ENCODE measurements around the gene SRPX. TPM values are rescaled to one million over a fixed set of nuclear protein-coding genes. Genes with fewer than 3 reads are reported as not detected.
A peak's percentile ranks its signal among the peaks of the same experiment; 100 is the strongest.

SRPX gene
- total RNA-seq, 1 donor from 2014 or later, result 20.6 TPM

GRCh38 chrX:38205039-38205438, 15.6 kb downstream of the SRPX start:
- no peak for DNase-seq (ENCODE audit: low read depth)
- Histone ChIP-seq H3K4me3 (ENCODE audit: low read depth, low read length) (no peak overlapping the region), H3K27me3 (ENCODE audit: control insufficient read depth, insufficient read depth, low read length) (no peaks in the 10 kb centered on the region), H3K36me3 (ENCODE audit: control insufficient read depth, insufficient read depth, low read length) (no peaks in the 10 kb centered on the region)
- TF ChIP-seq, protein P1, sequence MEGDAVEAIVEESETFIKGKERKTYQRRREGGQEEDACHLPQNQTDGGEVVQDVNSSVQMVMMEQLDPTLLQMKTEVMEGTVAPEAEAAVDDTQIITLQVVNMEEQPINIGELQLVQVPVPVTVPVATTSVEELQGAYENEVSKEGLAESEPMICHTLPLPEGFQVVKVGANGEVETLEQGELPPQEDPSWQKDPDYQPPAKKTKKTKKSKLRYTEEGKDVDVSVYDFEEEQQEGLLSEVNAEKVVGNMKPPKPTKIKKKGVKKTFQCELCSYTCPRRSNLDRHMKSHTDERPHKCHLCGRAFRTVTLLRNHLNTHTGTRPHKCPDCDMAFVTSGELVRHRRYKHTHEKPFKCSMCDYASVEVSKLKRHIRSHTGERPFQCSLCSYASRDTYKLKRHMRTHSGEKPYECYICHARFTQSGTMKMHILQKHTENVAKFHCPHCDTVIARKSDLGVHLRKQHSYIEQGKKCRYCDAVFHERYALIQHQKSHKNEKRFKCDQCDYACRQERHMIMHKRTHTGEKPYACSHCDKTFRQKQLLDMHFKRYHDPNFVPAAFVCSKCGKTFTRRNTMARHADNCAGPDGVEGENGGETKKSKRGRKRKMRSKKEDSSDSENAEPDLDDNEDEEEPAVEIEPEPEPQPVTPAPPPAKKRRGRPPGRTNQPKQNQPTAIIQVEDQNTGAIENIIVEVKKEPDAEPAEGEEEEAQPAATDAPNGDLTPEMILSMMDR (IDR thresholded peaks at IDR 0.05; ENCODE audit: insufficient read depth, low read length, poor library complexity, severe bottlenecking), result no peak

DNA sequence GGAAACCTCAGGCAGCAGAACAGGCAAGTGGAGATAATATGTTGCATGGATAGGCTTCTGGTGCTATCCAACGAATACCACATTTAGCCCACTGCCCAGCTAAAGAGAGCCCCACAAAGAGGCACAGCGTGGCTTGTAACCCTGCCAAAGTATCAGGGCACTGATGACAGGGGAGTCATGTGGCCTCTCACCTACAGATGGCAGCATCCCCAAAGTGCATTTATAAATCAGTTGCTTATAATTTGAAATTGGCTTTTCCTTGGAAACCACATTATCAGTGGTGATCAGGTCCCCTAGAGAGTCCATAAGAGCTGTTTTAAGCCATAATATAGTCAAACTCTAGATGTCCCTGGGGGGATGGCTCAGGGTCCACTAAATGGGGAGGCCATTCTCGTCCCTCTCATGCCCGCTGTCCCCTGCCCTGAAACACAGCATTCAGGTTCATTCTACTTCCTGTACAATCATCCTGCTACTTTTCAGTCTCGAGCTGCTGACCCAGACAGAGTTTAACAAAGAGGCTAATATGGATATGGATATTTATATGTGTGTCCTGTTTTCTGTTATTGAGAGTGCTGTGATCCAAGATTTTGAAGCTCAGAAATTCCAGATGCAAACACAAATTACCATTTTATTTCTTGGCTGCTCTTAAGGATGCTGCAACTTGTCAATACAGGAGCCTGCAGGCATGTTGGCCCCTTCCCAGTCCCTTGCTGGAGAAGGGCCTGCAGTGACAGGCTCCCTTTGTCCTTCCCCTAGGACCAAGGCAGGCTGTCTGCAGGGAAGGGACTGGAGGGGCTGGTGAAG, 28.5 kb downstream of the SRPX start:
- DNase-seq (ENCODE audit: low read depth), result no peak
- TF ChIP-seq, protein P1 (IDR thresholded peaks at IDR 0.05; ENCODE audit: insufficient read depth, low read length, poor library complexity, severe bottlenecking), result peak; percentile 57

DNA sequence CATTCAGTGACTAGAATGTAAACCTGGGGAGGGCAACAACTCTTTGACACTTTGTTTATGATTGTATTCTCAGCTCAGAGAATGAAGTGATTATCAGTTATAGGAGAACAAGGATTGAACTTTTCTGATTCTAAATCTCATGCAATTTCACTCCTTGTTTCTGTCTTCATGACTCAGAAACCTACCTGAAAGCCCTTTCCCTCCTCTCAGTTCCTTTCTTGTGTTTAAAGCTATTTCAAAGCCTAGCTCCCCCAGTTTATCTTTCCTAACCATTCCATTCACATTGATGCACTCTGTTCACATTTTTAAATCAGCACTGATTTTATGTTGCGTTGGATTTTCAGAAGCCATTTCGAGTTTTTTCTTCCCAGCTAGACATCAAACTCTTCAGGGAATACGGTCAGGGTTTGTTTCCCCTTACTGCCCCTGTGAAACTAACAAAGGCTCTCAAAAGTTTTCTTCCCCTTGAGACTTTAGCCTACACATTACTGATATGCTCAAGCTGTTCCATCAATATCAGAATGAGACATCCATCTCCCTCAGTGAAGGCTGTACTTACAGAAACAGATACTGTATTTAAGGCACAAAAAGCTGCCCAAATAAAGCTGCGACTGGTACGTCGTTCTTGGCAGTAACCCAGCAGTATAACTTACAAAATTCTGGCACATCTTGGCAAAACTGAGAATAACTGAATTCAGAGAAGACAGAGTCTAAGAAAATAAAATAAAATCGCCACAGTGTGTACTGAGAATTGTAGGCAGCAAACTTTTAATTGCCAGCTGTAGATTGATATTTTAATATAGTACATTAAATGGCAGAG, 31.0 kb downstream of the SRPX start:
- no peak for DNase-seq (ENCODE audit: low read depth)
- Histone ChIP-seq H3K4me3 (ENCODE audit: low read depth, low read length) (no peak overlapping the region), H3K27me3 (ENCODE audit: control insufficient read depth, insufficient read depth, low read length) (peaks cover 2% of the 10 kb centered on the region), H3K36me3 (ENCODE audit: control insufficient read depth, insufficient read depth, low read length) (no peaks in the 10 kb centered on the region)
- TF ChIP-seq, protein P1 (IDR thresholded peaks at IDR 0.05; ENCODE audit: insufficient read depth, low read length, poor library complexity, severe bottlenecking), result no peak

More for the DNA sequence above, 28.5 kb downstream of the SRPX start:
- H3K4me3 ChIP-seq (ENCODE audit: low read depth, low read length), result no peak overlapping the region
- peaks cover 2% of the 10 kb centered on the region for H3K27me3 ChIP-seq (ENCODE audit: control insufficient read depth, insufficient read depth, low read length)
- no peaks in the 10 kb centered on the region for H3K36me3 ChIP-seq (ENCODE audit: control insufficient read depth, insufficient read depth, low read length)

GRCh38 chrX:38183596-38183995, 37.1 kb downstream of the SRPX start:
- DNase-seq (ENCODE audit: low read depth), result no peak
- TF ChIP-seq, protein P1 (IDR thresholded peaks at IDR 0.05; ENCODE audit: insufficient read depth, low read length, poor library complexity, severe bottlenecking), result no peak
- Histone ChIP-seq H3K27me3 (ENCODE audit: control insufficient read depth, insufficient read depth, low read length) (no peaks in the 10 kb centered on the region), H3K4me3 (ENCODE audit: low read depth, low read length) (no peak overlapping the region), H3K36me3 (ENCODE audit: control insufficient read depth, insufficient read depth, low read length) (no peaks in the 10 kb centered on the region)

DNA sequence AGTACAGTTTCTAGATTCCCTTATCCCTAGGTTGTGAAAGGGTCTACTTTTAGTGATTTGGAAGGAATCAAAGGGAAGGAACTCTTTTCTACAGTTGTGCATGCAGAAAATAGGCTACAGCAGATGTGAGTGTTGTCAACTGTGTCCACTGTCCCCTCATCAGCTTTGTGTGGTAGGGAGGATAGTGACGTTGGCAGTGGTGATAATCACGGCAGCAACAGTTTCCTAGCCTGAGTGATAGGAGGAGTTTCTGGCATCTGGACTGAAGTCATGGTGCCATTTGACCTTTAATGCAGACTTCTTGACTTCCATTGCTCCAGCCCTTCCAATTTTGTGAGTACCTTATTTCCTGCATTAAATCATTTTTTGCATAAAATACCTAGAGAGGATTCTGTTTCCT, 39.3 kb downstream of the SRPX start:
- TF ChIP-seq, protein P1 (IDR thresholded peaks at IDR 0.05; ENCODE audit: insufficient read depth, low read length, poor library complexity, severe bottlenecking), result no peak
- no peaks in the 10 kb centered on the region for H3K27me3 ChIP-seq (ENCODE audit: control insufficient read depth, insufficient read depth, low read length)
- no peaks in the 10 kb centered on the region for H3K36me3 ChIP-seq (ENCODE audit: control insufficient read depth, insufficient read depth, low read length)
- H3K4me3 ChIP-seq (ENCODE audit: low read depth, low read length), result no peak overlapping the region
- DNase-seq (ENCODE audit: low read depth), result no peak
